ENCODE data around the gene EML6.
"Not testable (repeated sequence)": the region's sequence is repeated elsewhere in the genome, so short reads cannot be mapped to it uniquely, and the experiment has no call there.

Gene EML6

GRCh38 chr2:54855434-54855833, 132.0 kb downstream of the EML6 start:
- DNase-seq: no peak

GRCh38 chr2:54858021-54858681, 134.7 kb downstream of the EML6 start:
- no peak for DNase-seq

- no peak for DNase-seq
These were observed 136.0 kb downstream of the EML6 start for GRCh38 chr2:54859416-54859815.

GRCh38 chr2:54859997-54860701, 136.7 kb downstream of the EML6 start:
- no peak for DNase-seq

DNA sequence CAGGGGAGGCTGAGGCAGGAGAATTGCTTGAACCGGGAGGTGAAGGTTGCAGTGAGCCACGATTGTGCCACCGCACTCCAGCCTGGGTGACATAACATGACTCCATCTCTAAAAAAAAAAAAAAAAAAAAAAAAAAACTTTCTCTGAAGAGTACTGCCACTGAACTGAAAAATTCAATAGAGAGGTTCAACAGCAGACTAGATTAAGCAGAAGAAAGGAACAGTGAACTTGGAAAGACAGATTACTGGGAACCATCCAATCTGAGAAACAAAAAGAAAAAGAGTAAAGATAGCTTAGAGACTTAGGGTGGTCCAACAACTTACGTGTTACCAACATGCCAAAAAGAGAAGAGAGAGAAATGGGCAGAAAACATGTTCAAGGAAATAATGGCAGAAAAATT, 138.8 kb downstream of the EML6 start:
- DNase-seq: no peak

GRCh38 chr2:54862742-54863141, 139.3 kb downstream of the EML6 start:
- DNase-seq: no peak

GRCh38 chr2:54863660-54864059, 140.2 kb downstream of the EML6 start:
- no peak for DNase-seq

DNA sequence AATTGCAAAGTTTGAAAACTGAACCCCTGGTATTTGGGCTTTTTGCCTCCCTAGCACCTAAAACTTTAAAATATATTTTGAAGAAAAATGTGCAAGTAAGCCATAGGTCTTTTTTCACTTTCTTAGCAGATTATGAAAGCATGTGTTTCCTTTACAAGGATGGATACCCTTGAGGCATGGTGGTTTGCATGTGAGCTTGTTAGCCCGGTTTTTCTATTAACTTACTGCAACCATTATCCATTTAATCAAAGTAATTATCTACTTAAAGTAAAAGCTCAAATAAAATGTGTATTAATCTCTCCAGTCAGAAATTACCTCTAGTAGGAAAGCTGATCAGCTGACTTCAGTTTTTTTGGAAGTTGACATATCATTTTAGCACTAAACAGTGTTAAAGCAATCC, 140.6 kb downstream of the EML6 start:
- no peak for DNase-seq

- no peak for DNase-seq
These were observed 141.3 kb downstream of the EML6 start for GRCh38 chr2:54864727-54865126.

DNA sequence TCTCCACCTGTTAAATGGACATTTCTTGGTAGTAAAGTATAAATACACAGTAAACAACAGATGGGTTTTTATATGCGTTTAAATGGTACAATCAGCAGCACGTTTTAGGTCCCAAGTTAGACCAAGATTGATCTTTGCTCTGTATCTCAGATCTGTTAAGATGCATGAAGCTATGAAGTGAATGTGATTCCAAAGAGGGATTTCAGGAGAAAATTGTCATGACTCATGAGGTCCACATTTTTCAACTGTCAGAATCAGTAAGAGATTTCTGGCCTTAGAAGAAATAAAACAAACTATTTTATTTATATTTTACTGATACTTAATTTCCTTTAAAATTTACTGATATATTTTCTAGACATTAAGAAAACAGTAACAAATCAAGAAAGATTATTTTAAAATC, 142.7 kb downstream of the EML6 start:
- no peak for DNase-seq

- no peak for DNase-seq
These were observed 143.4 kb downstream of the EML6 start for GRCh38 chr2:54866868-54867267.

- DNase-seq: no peak
These were observed 144.0 kb downstream of the EML6 start for GRCh38 chr2:54867457-54867856.

GRCh38 chr2:54871457-54872107, 148.1 kb downstream of the EML6 start:
- peak; percentile 97 for DNase-seq

- peak; percentile 16 for DNase-seq
These were observed 149.3 kb downstream of the EML6 start for GRCh38 chr2:54872780-54873179.

- not testable (repeated sequence) for DNase-seq
These were observed 149.8 kb downstream of the EML6 start for GRCh38 chr2:54873236-54873635.

GRCh38 chr2:54876764-54877163, 153.3 kb downstream of the EML6 start:
- DNase-seq: no peak

GRCh38 chr2:54878182-54878581, 154.7 kb downstream of the EML6 start:
- no peak for DNase-seq

- DNase-seq: no peak
These were observed 155.6 kb downstream of the EML6 start for GRCh38 chr2:54879032-54879431.

DNA sequence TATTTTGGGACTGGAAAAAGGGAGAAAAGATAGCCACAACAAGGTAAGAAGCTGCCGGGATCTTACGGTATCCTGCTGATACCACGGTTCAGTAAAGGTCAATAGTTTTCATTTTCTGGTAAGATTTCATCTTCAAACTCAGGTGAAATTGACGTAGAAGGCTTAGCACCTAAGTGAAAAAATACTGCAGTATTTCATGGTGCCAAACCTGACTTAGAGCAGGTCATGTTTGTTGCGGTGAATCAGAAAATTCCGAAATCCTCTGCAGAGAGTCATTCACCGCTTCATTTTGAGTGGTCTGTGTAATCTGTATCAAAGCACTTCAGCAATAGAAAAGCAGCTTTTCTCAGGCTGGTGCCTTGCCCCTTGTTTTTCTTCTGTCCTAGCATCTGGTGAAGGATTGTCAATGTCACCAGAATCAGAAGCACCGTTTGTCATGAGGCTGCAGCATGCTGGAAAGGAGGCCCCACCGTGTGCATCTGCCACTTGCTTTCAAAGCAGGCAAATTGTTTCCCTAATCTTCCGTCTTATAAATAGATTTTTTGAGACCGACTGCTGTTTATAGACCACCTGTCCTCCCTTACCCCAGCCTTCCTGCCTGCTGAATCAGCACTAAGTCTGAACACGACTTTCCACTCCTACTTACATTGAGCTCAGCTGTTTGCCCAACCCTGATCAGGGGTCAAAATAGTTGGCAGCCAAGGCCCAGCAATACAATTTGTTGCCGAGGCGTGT, 156.3 kb downstream of the EML6 start:
- no peak for DNase-seq

GRCh38 chr2:54880428-54880827, 157.0 kb downstream of the EML6 start:
- DNase-seq: no peak

- DNase-seq: no peak
These were observed 158.3 kb downstream of the EML6 start for GRCh38 chr2:54881759-54882158.

- DNase-seq: no peak
These were observed 162.4 kb downstream of the EML6 start for GRCh38 chr2:54885891-54886290.

DNA sequence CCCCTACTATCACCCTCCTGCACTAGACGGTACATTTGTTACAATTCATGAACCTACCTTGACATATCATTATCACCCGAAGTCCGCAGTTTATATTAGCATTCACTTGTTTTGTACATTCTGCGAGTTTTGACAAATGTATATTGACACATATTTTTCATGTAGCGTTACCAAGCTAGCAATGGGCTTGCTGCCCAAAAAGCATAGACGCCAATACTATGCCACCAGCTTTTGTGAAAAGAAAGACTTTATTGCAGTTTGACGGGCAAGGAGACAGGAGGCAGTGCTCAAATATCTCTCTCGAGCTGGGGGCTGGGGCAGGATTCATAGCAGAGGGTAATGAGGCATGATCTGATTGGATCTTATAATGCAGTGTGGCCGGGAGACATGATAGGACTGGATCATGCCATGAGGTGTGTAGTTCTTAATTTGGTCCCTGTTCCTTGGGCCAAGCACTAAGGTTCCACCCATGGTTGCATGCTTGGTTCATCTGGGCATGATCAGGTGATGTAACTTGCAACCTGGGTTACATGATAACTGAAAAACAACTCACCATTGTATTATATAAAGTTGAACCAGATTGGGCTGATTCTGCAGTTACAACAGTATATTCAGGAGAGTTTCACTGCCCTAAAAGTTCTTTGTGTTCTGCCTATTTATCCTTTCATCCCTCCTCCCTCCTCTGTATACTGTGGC, 164.5 kb downstream of the EML6 start:
- no peak for DNase-seq

Measured in NCI-H510A treated with DMSO at 0.1 percent for 48 hours (cell line).